ENCODE measurements around the gene MFAP1. TPM values are rescaled to one million over a fixed set of nuclear protein-coding genes. Genes with fewer than 3 reads are reported as not detected.

MFAP1 gene
- total RNA-seq, 1 donor from 2014 or later = 21.0 TPM

DNA sequence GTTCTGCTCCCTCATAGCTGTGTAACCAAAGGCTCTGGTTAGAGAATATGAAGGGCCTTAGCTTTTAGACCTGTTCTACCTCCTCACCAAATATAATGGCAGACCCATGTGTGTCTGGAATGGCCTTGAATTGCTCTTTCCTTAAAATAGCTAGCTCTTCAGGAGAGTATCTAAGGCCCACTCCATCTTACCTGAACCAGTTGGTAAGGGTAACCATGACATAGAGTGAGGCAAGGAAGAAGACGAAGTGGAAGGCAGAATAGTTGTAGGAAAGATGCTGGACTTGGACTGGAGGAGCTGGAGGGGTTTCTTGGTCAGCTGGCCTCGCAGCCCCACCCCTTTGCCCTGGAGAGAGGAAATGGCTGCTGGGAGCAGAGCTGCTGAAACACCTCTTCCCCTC lies 29.3 kb downstream of the MFAP1 start:
- TF ChIP-seq CTCF (IDR thresholded peaks at IDR 0.05) = no peak
- H3K36me3 ChIP-seq = peaks cover 52% of the 10 kb centered on the region
- H3K27ac ChIP-seq = peak overlapping the region; percentile 98
- peaks cover 45% of the 10 kb centered on the region for H3K4me1 ChIP-seq
- H3K9me3 ChIP-seq = no peaks in the 10 kb centered on the region
- no peaks in the 10 kb centered on the region for H3K27me3 ChIP-seq
- intact Hi-C loops (cut with DNase I) = no loop called here
- ATAC-seq = no peak
- H3K4me3 ChIP-seq = no peak overlapping the region
- no peak for DNase-seq

GRCh38 chr15:43794269-43795037 lies 30.0 kb downstream of the MFAP1 start:
- Histone ChIP-seq H3K36me3 (peaks cover 46% of the 10 kb centered on the region), H3K27me3 (no peaks in the 10 kb centered on the region), H3K9me3 (no peaks in the 10 kb centered on the region), H3K27ac (peak overlapping the region; percentile 98), H3K4me1 (peaks cover 38% of the 10 kb centered on the region), H3K4me3 (peak overlapping the region; percentile 94)
- ATAC-seq (no peak), DNase-seq (no peak)
- intact Hi-C loops (cut with DNase I) = no loop called here
- TF ChIP-seq CTCF (IDR thresholded peaks at IDR 0.05) = no peak

GRCh38 chr15:43793647-43794046 lies 30.8 kb downstream of the MFAP1 start:
- Histone ChIP-seq H3K9me3 (no peaks in the 10 kb centered on the region), H3K4me3 (peak overlapping the region; percentile 94), H3K4me1 (peaks cover 37% of the 10 kb centered on the region), H3K36me3 (peaks cover 39% of the 10 kb centered on the region), H3K27me3 (no peaks in the 10 kb centered on the region), H3K27ac (peak overlapping the region; percentile 98)
- intact Hi-C loops (cut with DNase I) = no loop called here
- DNase-seq (no peak), ATAC-seq (no peak)
- no peak for TF ChIP-seq CTCF (IDR thresholded peaks at IDR 0.05)

DNA sequence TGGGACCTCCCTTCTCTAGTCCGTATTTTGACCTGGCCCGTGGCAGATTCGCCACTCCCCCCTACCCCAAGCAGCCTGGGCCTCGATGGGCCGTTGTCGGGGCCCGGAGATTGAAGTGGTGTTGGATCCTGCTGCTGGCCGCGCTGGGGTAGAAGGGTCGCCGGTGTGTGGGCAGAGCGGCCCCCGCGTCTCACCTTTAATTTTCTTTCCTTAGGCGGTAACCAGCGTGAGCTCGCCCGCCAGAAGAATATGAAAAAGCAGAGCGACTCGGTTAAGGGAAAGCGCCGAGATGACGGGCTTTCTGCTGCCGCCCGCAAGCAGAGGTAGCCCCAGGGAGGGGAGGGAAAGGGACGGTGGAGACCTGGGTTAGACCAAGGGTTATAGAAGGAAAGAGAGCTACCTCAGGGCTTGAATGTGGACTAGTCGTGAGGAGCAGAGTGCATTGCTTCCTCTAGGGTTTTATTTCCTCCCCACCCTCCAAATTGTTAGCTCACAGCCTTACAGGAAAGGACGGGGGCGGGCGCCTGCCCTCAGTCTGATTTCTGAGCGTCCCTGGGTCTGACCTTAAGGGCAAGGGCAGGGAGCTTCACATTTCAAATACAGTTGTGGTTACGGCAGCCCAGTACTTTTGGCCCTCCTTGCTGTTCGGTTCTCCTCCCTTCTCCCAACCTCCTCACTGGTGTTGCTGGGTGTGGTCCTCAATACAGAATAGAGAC lies 31.6 kb downstream of the MFAP1 start:
- TF ChIP-seq CTCF (IDR thresholded peaks at IDR 0.05) = no peak
- intact Hi-C loops (cut with DNase I) = no loop called here
- peak overlapping the region; percentile 94 for H3K4me3 ChIP-seq
- peaks cover 30% of the 10 kb centered on the region for H3K4me1 ChIP-seq
- peak; percentile 80 for DNase-seq
- no peaks in the 10 kb centered on the region for H3K9me3 ChIP-seq
- H3K27ac ChIP-seq = peak overlapping the region; percentile 98
- peak; percentile 40 for ATAC-seq
- no peaks in the 10 kb centered on the region for H3K27me3 ChIP-seq
- H3K36me3 ChIP-seq = peaks cover 38% of the 10 kb centered on the region

GRCh38 chr15:43791993-43792760 lies 32.3 kb downstream of the MFAP1 start, which contains the start of gene SERF2:
SERF2 (plus strand) TSS chr15:43792320; CDS start chr15:43792377, 57 bp downstream.
- DNase-seq (peak; percentile 100), ATAC-seq (peak; percentile 98)
- Histone ChIP-seq H3K27ac (peak within 1 kb of the TSS; percentile 98), H3K36me3 (peaks cover 34% of the 10 kb centered on the region), H3K4me3 (peak within 1 kb of the TSS; percentile 94), H3K4me1 (peaks cover 30% of the 10 kb centered on the region), H3K9me3 (no peaks in the 10 kb centered on the region), H3K27me3 (no peaks in the 10 kb centered on the region)
- no peak for TF ChIP-seq CTCF (IDR thresholded peaks at IDR 0.05)
- intact Hi-C loops (cut with DNase I) = no loop called here
